Measurements from ENCODE around the gene NCOA6. TPM values are rescaled to one million over a fixed set of nuclear protein-coding genes. Genes with fewer than 3 reads are reported as not detected.

The NCOA6 gene
- total RNA-seq, 1 donor from 2014 or later = 79.5 TPM

- no peak overlapping the region for H3K27ac Mint-ChIP-seq (ENCODE audit: unreplicated experiment)
- no peaks in the 10 kb centered on the region for H3K27me3 Mint-ChIP-seq (ENCODE audit: low read depth)
These were observed 46.0 kb upstream of the NCOA6 start for GRCh38 chr20:34871320-34871926.

GRCh38 chr20:34864216-34864615 is 38.8 kb upstream of the NCOA6 start:
- no peak for DNase-seq (ENCODE audit: low read depth, low spot score)
- peaks cover 6% of the 10 kb centered on the region for H3K36me3 Mint-ChIP-seq (ENCODE audit: low read depth)
- no peak overlapping the region for H3K27ac Mint-ChIP-seq (ENCODE audit: unreplicated experiment)
- no peaks in the 10 kb centered on the region for H3K9me3 Mint-ChIP-seq
- no peaks in the 10 kb centered on the region for H3K4me1 Mint-ChIP-seq
- no peaks in the 10 kb centered on the region for H3K27me3 Mint-ChIP-seq (ENCODE audit: low read depth)
- no peak for TF ChIP-seq CTCF (conservative IDR thresholded peaks at IDR 0.05)
- H3K4me3 Mint-ChIP-seq = no peak overlapping the region

More at GRCh38 chr20:34871320-34871926, 46.0 kb upstream of the NCOA6 start:
- Mint-ChIP-seq H3K4me3 (peak overlapping the region; percentile 92), H3K4me1 (peaks cover 55% of the 10 kb centered on the region), H3K9me3 (peaks cover 3% of the 10 kb centered on the region), H3K36me3 (ENCODE audit: low read depth) (no peaks in the 10 kb centered on the region)
- no peak for TF ChIP-seq CTCF (conservative IDR thresholded peaks at IDR 0.05)
- DNase-seq (ENCODE audit: low read depth, low spot score) = no peak

GRCh38 chr20:34863421-34863965 is 38.0 kb upstream of the NCOA6 start:
- no peak overlapping the region for H3K4me3 Mint-ChIP-seq

GRCh38 chr20:34862724-34863123 is 37.3 kb upstream of the NCOA6 start:
- Mint-ChIP-seq H3K27me3 (ENCODE audit: low read depth) (no peaks in the 10 kb centered on the region), H3K4me1 (no peaks in the 10 kb centered on the region), H3K36me3 (ENCODE audit: low read depth) (peaks cover 12% of the 10 kb centered on the region), H3K4me3 (no peak overlapping the region), H3K9me3 (no peaks in the 10 kb centered on the region), H3K27ac (ENCODE audit: unreplicated experiment) (peak overlapping the region; percentile 8)
- DNase-seq (ENCODE audit: low read depth, low spot score) = no peak
- no peak for TF ChIP-seq CTCF (conservative IDR thresholded peaks at IDR 0.05)

More at GRCh38 chr20:34863421-34863965, 38.0 kb upstream of the NCOA6 start:
- no peak for DNase-seq (ENCODE audit: low read depth, low spot score)
- no peaks in the 10 kb centered on the region for H3K27me3 Mint-ChIP-seq (ENCODE audit: low read depth)
- no peaks in the 10 kb centered on the region for H3K9me3 Mint-ChIP-seq
- no peak overlapping the region for H3K27ac Mint-ChIP-seq (ENCODE audit: unreplicated experiment)
- peaks cover 9% of the 10 kb centered on the region for H3K36me3 Mint-ChIP-seq (ENCODE audit: low read depth)
- no peaks in the 10 kb centered on the region for H3K4me1 Mint-ChIP-seq
- TF ChIP-seq CTCF (conservative IDR thresholded peaks at IDR 0.05) = no peak

- H3K27me3 Mint-ChIP-seq (ENCODE audit: low read depth) = no peaks in the 10 kb centered on the region
- no peak overlapping the region for H3K4me3 Mint-ChIP-seq
- TF ChIP-seq CTCF (conservative IDR thresholded peaks at IDR 0.05) = no peak
- no peak overlapping the region for H3K27ac Mint-ChIP-seq (ENCODE audit: unreplicated experiment)
- H3K4me1 Mint-ChIP-seq = no peaks in the 10 kb centered on the region
- peaks cover 12% of the 10 kb centered on the region for H3K36me3 Mint-ChIP-seq (ENCODE audit: low read depth)
- no peaks in the 10 kb centered on the region for H3K9me3 Mint-ChIP-seq
- DNase-seq (ENCODE audit: low read depth, low spot score) = no peak
These were observed 36.1 kb upstream of the NCOA6 start for GRCh38 chr20:34861386-34862084.
